GM21423 (cell line): Measurements from ENCODE around the gene SNUPN.
"Not testable (repeated sequence)": the region's sequence is repeated elsewhere in the genome, so short reads cannot be mapped to it uniquely, and the experiment has no call there.

Source experiments
- ATAC-seq: cut with Tn5 transposase; IDR thresholded peaks from one replicate; pipeline ENCODE4 v1.9.1; 2021; ENCODE audit warnings: mild to moderate bottlenecking, moderate library complexity; ENCODE audit not compliant: unreplicated experiment

Gene SNUPN

GRCh38 chr15:75637245-75638009, 11.9 kb upstream of the SNUPN start:
- ATAC-seq, result no peak

DNA sequence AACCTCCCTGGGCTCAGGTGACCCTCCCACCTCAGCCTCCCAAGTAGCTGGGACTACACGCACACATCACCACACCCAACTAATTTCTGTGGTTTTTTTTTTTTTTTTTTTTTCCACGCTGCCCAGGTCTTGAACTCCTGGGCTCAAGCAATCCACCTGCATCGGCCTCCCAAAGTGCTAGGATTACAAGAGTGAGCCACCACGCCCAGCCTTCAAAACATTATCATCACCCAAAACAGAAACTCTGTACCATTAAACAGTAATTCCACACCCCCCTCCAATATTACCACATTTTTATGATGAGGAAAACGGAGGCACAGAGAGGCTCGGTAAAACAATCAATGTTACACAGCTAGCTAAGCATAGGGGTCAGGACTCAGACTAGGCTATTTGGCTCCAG, 10.5 kb upstream of the SNUPN start:
- no peak for ATAC-seq

- ATAC-seq, result not testable (repeated sequence)
Observed at GRCh38 chr15:75633922-75634321, 8.4 kb upstream of the SNUPN start.

DNA sequence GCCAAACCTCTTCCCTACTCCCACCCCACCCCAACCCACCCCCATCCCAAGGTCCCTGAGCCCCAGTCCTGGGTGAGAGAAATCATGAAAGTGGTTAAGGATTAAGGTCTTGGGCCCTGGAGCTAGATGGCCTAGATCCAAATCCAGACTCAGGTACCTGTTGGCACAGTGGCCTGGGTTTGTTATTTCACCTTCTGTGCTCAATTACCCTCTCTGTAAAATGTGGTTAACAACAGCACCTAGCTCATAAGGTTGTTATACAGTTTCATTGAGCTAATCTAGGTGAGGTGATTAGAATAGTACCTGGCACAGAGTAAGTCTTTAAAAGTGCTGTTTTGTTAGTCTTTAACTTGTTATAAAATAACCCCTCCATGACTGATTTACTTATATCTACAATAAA, 6.4 kb upstream of the SNUPN start:
- ATAC-seq, result no peak

GRCh38 chr15:75622505-75622904, 3.0 kb downstream of the SNUPN start:
- ATAC-seq, result no peak

GRCh38 chr15:75620841-75621391, 4.6 kb downstream of the SNUPN start:
- no peak for ATAC-seq

GRCh38 chr15:75620058-75620820, 5.3 kb downstream of the SNUPN start:
- ATAC-seq, result no peak

DNA sequence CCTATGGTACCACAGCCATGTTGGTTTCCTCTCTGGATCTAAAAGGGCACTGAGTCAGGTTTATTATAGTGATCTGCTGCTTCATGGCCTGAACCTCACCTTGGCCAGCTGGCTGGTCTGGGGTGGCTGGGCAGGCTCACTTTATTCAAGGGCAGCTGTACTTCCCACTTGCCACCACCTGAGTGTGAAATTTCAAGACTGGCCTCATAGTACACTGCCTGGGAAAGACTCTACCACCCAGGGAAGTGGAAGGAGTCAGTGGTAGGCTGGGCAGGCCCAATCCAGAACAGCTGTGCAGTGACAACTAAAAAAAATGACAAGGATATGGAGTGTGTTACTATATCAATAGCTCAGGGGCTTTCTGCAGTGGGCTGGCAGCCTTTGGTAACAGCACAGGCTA, 8.8 kb downstream of the SNUPN start:
- ATAC-seq, result no peak

- no peak for ATAC-seq
Observed at GRCh38 chr15:75606711-75607699, 18.5 kb downstream of the SNUPN start.

DNA sequence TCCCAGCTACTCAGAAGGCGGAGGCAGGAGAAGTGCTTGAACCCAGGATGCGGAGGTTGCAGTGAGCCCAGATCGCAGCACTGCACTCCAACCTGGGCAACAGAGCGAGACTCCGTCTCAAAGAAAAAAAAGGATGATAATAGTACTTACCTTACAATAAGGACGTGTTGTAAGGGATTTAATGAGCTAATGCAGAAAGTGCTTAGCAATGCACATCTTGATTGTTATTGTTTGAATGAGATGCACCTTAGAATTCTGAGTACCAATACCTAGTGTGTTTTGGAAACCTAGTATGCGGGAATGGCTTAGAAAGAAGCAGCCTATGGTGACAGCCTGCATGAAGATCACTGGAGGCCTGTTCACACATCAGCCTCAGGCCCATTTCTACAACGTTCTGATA, 19.5 kb downstream of the SNUPN start:
- no peak for ATAC-seq

DNA sequence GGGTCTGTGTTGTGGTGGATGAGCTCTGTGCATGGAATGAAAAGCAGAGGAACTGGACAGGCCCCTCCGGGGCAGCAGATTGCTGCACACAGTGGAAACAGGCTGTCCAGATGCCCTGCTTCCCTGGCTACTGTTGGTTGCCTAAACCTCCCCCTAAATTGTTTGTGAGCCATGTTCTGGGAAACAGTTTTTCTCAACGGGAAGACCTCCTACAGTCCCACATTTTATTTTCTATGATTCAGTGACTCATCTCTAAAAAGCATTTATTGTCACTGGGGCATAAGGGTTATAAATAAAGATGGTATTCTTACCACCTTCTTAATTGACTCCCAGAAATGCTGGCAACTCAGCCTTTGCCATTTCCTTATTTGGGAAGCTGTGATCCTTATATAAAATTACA, 26.1 kb downstream of the SNUPN start:
- ATAC-seq, result no peak

DNA sequence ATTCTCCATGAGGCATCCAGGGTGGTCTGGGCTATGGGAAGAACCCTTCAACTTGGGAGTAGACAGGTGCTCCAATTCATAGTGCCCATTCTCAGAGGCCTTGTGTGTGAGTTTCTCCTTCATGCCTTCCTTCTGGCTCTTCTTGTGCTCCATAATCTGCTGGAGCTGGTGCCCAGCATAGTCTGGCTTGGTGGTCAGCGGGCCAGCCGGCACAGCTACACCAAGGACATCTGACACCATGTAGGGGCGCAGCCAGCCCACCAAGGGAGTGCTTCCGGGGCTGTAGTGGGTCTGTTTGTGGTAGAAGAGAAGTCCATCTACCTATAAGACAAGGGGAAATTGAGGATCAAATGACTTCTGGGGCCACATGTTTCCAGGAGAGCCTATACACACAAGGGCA, 27.2 kb downstream of the SNUPN start:
- ATAC-seq, result no peak

DNA sequence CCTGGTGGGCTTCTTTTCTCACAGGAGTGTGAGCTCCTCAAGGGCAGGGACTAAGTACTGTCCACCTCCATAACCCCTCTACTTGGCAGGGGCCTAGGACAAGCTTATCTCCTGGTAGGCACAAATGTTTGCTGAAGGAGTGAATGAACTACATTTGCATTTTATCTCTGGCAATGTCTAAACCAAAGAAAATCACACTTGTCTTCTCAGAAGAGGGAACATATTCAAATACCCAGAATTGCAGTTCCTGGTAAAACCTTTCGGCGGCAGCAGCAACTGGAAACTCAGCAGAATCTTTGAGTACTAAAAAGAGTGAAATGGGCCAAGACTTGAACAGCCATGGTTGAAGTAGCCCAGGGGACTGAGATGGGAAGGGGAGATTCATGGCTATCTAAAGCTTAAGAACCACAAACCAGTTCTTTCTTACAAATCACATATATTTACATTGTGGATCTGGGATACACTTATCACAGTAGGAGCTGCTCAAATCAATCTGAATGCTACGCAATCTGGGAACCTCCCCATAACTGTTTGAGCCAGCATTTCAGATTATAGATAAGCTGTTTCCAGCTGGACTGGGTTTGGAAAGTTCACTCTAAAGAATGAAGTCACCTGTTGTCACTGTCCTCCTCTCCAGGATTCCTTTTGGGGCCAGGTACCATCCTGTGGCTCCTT, 27.7 kb downstream of the SNUPN start:
- ATAC-seq, result no peak

- no peak for ATAC-seq
Observed at GRCh38 chr15:75596703-75597345, 28.7 kb downstream of the SNUPN start.

- no peak for ATAC-seq
Observed at GRCh38 chr15:75594276-75594675, 31.2 kb downstream of the SNUPN start.

DNA sequence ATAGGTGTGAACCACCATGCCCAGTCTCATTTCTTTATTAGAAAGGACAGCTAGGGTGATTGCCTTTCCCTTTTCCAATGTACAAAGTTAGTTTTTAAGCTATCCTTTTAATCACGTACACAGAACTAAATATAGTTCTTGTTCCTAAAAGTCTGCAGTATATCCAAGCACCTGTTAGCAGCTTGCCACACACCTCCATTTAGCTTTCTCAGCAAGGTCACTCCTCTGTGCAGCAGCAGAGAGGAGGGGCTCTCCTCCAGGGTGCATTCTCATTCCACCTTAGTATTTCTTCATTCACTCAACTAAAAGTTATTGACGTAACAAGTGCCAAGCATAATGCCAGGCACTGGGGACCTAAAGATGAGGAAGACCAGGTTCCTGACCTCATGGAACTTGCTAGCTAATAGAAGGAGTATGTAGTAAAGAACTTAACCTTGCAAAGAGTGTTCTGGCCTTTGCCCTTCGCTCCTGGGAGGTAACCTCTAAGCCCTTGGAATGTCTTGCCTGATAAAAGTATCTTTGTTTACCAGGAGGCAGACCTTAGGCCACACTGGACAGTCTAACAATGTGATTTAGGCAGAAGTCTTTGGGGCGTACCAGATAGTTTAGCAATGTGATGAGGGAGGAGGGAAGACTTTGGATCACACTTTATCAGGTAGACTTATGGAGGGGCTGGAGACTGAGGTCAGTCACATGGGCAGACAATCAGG, 33.7 kb downstream of the SNUPN start:
- ATAC-seq, result no peak

GRCh38 chr15:75590239-75590638, 35.3 kb downstream of the SNUPN start:
- no peak for ATAC-seq

DNA sequence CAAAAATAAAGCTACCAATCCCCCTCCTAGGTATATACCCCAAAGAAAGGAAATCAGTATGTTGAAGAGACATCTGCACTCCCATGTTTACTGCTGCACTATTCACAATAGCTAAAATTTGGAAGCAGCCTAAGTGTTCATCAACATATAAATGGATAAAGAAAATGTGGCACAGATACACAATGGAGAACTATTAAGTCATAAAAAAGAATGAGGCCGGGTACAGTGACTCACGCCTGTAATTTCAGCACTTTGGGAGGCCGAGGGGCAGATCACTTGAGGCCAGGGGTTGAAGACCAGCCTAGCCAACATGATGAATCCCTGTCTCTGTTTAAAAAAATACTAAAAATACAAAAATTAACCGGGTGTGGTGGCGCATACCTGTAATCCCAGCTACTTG, 36.5 kb downstream of the SNUPN start:
- ATAC-seq, result no peak

DNA sequence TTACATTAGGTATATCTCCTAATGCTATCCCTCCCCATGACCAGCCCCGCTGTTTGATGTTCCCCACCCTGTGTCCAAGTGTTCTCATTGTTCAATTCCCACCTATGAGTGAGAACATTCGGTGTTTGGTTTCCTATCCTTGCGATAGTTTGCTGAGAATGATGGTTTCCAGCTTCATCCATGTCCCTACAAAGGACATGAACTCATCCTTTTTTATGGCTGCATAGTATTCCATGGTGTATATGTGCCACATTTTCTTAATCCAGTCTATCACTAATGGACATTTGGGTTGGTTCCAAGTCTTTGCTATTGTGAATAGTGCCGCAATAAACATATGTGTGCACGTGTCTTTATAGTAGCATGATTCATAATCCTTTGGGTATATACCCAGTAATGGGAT, 39.1 kb downstream of the SNUPN start:
- ATAC-seq, result not testable (repeated sequence)
